Dermis microvascular lymphatic vessel endothelial cell (primary cell): ENCODE measurements around the gene RASGRF2. TPM values are rescaled to one million over a fixed set of nuclear protein-coding genes. Genes with fewer than 3 reads are reported as not detected.
"Not testable (repeated sequence)": the region's sequence is repeated elsewhere in the genome, so short reads cannot be mapped to it uniquely, and the experiment has no call there.

Source experiments
- DNase-seq, 2 donors: peaks; one replicate each; pipeline versions ENCODE4 v3.0.0 to v3.0.0-alpha.2; 2010; ENCODE audit warnings: low read depth in 2 of 2
- total RNA-seq: library from RNA; depleted of rRNA; stranded (reverse); fragments of >200 nt; gene quantifications from 2 replicates; pipeline ENCODE4 v1.2.1, GENCODE V29; 2014

Gene RASGRF2
- total RNA-seq, 1 donor from 2014 or later: 23.2 TPM

GRCh38 chr5:81068063-81068462, 107.9 kb downstream of the RASGRF2 start:
- DNase-seq: peak; percentile 42 to 67

GRCh38 chr5:81068635-81069034, 108.5 kb downstream of the RASGRF2 start:
- DNase-seq: no peak

- DNase-seq: no peak
Observed at GRCh38 chr5:81069990-81070389, 109.8 kb downstream of the RASGRF2 start.

- DNase-seq: no peak
Observed at GRCh38 chr5:81070571-81071255, 110.5 kb downstream of the RASGRF2 start.

- no peak for DNase-seq
Observed at GRCh38 chr5:81075041-81075440, 114.9 kb downstream of the RASGRF2 start.

GRCh38 chr5:81077105-81077504, 116.9 kb downstream of the RASGRF2 start:
- no peak for DNase-seq

GRCh38 chr5:81078930-81079329, 118.8 kb downstream of the RASGRF2 start:
- no peak for DNase-seq

GRCh38 chr5:81080809-81081460, 120.8 kb downstream of the RASGRF2 start:
- DNase-seq: no peak

GRCh38 chr5:81081461-81081835, 121.3 kb downstream of the RASGRF2 start:
- no peak for DNase-seq

- no peak for DNase-seq
Observed at GRCh38 chr5:81086881-81087281, 126.7 kb downstream of the RASGRF2 start.

- DNase-seq: no peak
Observed at GRCh38 chr5:81091199-81091598, 131.0 kb downstream of the RASGRF2 start.

- no peak for DNase-seq
Observed at GRCh38 chr5:81093536-81094196, 133.5 kb downstream of the RASGRF2 start.

GRCh38 chr5:81095835-81096234, 135.7 kb downstream of the RASGRF2 start:
- DNase-seq: no peak

- no peak for DNase-seq
Observed at GRCh38 chr5:81097713-81098112, 137.6 kb downstream of the RASGRF2 start.

- no peak for DNase-seq
Observed at GRCh38 chr5:81105261-81105877, 145.2 kb downstream of the RASGRF2 start.

- no peak for DNase-seq
Observed at GRCh38 chr5:81115261-81115660, 155.1 kb downstream of the RASGRF2 start.

GRCh38 chr5:81117566-81117965, 157.4 kb downstream of the RASGRF2 start:
- DNase-seq: no peak

- no peak for DNase-seq
Observed at GRCh38 chr5:81121273-81121672, 161.1 kb downstream of the RASGRF2 start.

GRCh38 chr5:81121836-81122630, 161.9 kb downstream of the RASGRF2 start:
- peak; percentile 22 to 59 for DNase-seq

GRCh38 chr5:81124689-81125088, 164.5 kb downstream of the RASGRF2 start:
- not testable (repeated sequence) for DNase-seq

- no peak for DNase-seq
Observed at GRCh38 chr5:81125959-81126358, 165.8 kb downstream of the RASGRF2 start.
